Lower lobe of right lung (tissue), 2 donors: Measurements from ENCODE around the gene BOK. TPM values are rescaled to one million over a fixed set of nuclear protein-coding genes. Genes with fewer than 3 reads are reported as not detected.
A peak's percentile ranks its signal among the peaks of the same experiment; 100 is the strongest.
"Not testable (repeated sequence)": the region's sequence is repeated elsewhere in the genome, so short reads cannot be mapped to it uniquely, and the experiment has no call there.

Experiments
- ATAC-seq, 2 donors: fragments of 200-7000 bp; cut with Tn5 transposase; one replicate each; pipeline ENCODE4 v1.9.1; 2020 to 2022; ENCODE audit warnings: mild to moderate bottlenecking in 2 of 2, moderate library complexity in 2 of 2
- DNase-seq: peaks from one replicate; pipeline ENCODE4 v3.0.0-alpha.2; 2020
- H3K27ac ChIP-seq: fragments of 200-600 bp; one replicate; pipeline ENCODE4 v1.8.0; 2022
- H3K27me3 ChIP-seq: fragments of 200-600 bp; one replicate; pipeline ENCODE4 v1.8.0; 2022; ENCODE audit warnings: low read depth
- H3K36me3 ChIP-seq: fragments of 200-600 bp; one replicate; pipeline ENCODE4 v1.8.0; 2022; ENCODE audit warnings: mild to moderate bottlenecking
- H3K4me1 ChIP-seq: fragments of 200-600 bp; one replicate; pipeline ENCODE4 v1.8.0; 2022
- H3K4me3 ChIP-seq: fragments of 200-600 bp; one replicate; pipeline ENCODE4 v1.8.0; 2022; ENCODE audit warnings: mild to moderate bottlenecking
- H3K9me3 ChIP-seq: fragments of 200-600 bp; one replicate; pipeline ENCODE4 v1.8.0; 2022
- CTCF ChIP-seq: fragments of 200-600 bp; IDR thresholded peaks from one replicate; pipeline ENCODE4 v1.8.0; 2022; ENCODE audit warnings: antibody characterized with exemption, mild to moderate bottlenecking
- intact Hi-C: fragments of 100-400 bp; cut with DNase I; formaldehyde crosslinking; loops from one replicate; pipeline ENCODE4 v1.11.0; 2022
- total RNA-seq: library from RNA; stranded (reverse); fragmentation: NEBNext Ultra II Directional; extraction: Animal tissue kit (Norgen Biotek cat#: 25700); gene quantifications from one replicate; pipeline ENCODE4 v1.2.1, GENCODE V29; 2021
- donor health status: DM: no; HTN: yes; CAD: no; lungs with severe emphysema.

Gene BOK
- total RNA-seq, 1 donor from 2014 or later: 44.2 TPM

GRCh38 chr2:241566468-241566867 is 7.9 kb downstream of the BOK start:
- Histone ChIP-seq H3K4me3 (no peak overlapping the region), H3K4me1 (peaks cover 14% of the 10 kb centered on the region), H3K27me3 (no peaks in the 10 kb centered on the region), H3K36me3 (peaks cover 19% of the 10 kb centered on the region), H3K27ac (no peak overlapping the region), H3K9me3 (no peaks in the 10 kb centered on the region)
- no peak for TF ChIP-seq CTCF
- DNase-seq (peak; percentile 3), ATAC-seq (no peak)
- intact Hi-C loops: no loop called here

GRCh38 chr2:241567266-241567665 is 8.7 kb downstream of the BOK start:
- H3K4me1 ChIP-seq, H3K9me3 ChIP-seq, intact Hi-C loops, H3K4me3 ChIP-seq, H3K27ac ChIP-seq, ATAC-seq, H3K27me3 ChIP-seq: not testable (repeated sequence)
- peak; percentile 21 for DNase-seq
- H3K36me3 ChIP-seq: peaks cover 26% of the 10 kb centered on the region

GRCh38 chr2:241567776-241568175 is 9.2 kb downstream of the BOK start:
- TF ChIP-seq CTCF: no peak
- no peaks in the 10 kb centered on the region for H3K27me3 ChIP-seq
- H3K4me1 ChIP-seq: peaks cover 2% of the 10 kb centered on the region
- intact Hi-C loops: no loop called here
- H3K4me3 ChIP-seq: no peak overlapping the region
- no peaks in the 10 kb centered on the region for H3K9me3 ChIP-seq
- H3K36me3 ChIP-seq: peaks cover 31% of the 10 kb centered on the region
- DNase-seq (peak; percentile 35), ATAC-seq (no peak)
- no peak overlapping the region for H3K27ac ChIP-seq

GRCh38 chr2:241568726-241569125 is 10.2 kb downstream of the BOK start:
- Histone ChIP-seq H3K9me3 (no peaks in the 10 kb centered on the region), H3K36me3 (peaks cover 35% of the 10 kb centered on the region), H3K27ac (no peak overlapping the region), H3K4me1 (no peaks in the 10 kb centered on the region), H3K27me3 (no peaks in the 10 kb centered on the region), H3K4me3 (no peak overlapping the region)
- intact Hi-C loops: no loop called here
- no peak for ATAC-seq
- DNase-seq: no peak
- TF ChIP-seq CTCF: no peak

GRCh38 chr2:241569831-241570281 is 11.3 kb downstream of the BOK start:
- ATAC-seq (no peak), DNase-seq (peak; percentile 40)
- no peak overlapping the region for H3K4me3 ChIP-seq
- no peak overlapping the region for H3K27ac ChIP-seq
- H3K4me1 ChIP-seq: no peaks in the 10 kb centered on the region
- TF ChIP-seq CTCF: no peak
- no peaks in the 10 kb centered on the region for H3K27me3 ChIP-seq
- intact Hi-C loops: no loop called here
- no peaks in the 10 kb centered on the region for H3K9me3 ChIP-seq
- peaks cover 34% of the 10 kb centered on the region for H3K36me3 ChIP-seq

GRCh38 chr2:241570961-241571581 is 12.5 kb downstream of the BOK start:
- Histone ChIP-seq H3K9me3 (no peaks in the 10 kb centered on the region), H3K27me3 (no peaks in the 10 kb centered on the region), H3K27ac (no peak overlapping the region), H3K4me3 (no peak overlapping the region), H3K4me1 (no peaks in the 10 kb centered on the region), H3K36me3 (peaks cover 34% of the 10 kb centered on the region)
- peak; percentile 51 for DNase-seq
- TF ChIP-seq CTCF: no peak
- ATAC-seq: peak in 1 of 2 donors; percentile 24
- intact Hi-C loops: no loop called here
